Measurements from ENCODE around the gene RAB3B. TPM values are rescaled to one million over a fixed set of nuclear protein-coding genes. Genes with fewer than 3 reads are reported as not detected.

Gene RAB3B
- total and polyA plus RNA-seq, 9 of the 15 experiments (the other 6 are each of a cell fraction or from before 2014, with no cell fraction given): 0.07 to 0.47 (median 0.27) TPM

GRCh38 chr1:51958824-51959223 is 31.7 kb downstream of the RAB3B start (continued):
- TF ChIP-seq TSHZ1 (CRISPR knock-in tag; IDR thresholded peaks at IDR 0.05) (no peak), TRIM28 (IDR thresholded peaks at IDR 0.05) (peak; percentile 65; the same call in 1 of the 2 replicates), CEBPG (CRISPR knock-in tag; IDR thresholded peaks at IDR 0.05) (no peak), CEBPG (tag; conservative IDR thresholded peaks at IDR 0.05 in 1 of 2, IDR thresholded peaks at IDR 0.05 in 1 of 2) (no peak), ZNF224 (CRISPR knock-in tag; IDR thresholded peaks at IDR 0.05) (no peak), ZBTB17 (CRISPR knock-in tag; IDR thresholded peaks at IDR 0.05) (no peak), HSF4 (CRISPR knock-in tag; IDR thresholded peaks at IDR 0.05; ENCODE audit: borderline replicate concordance) (no peak), ZKSCAN1 (IDR thresholded peaks at IDR 0.05; ENCODE audit: low read depth, low read length) (no peak), SAFB (IDR thresholded peaks at IDR 0.05; ENCODE audit: borderline replicate concordance, low read depth, low read length) (no peak), RBM17 (IDR thresholded peaks at IDR 0.05; ENCODE audit: borderline replicate concordance, low read depth, low read length) (no peak), CBX1 (IDR thresholded peaks at IDR 0.05; ENCODE audit: low read depth) (no peak), NBN (IDR thresholded peaks at IDR 0.05; ENCODE audit: low read depth) (no peak), ZNF316 (IDR thresholded peaks at IDR 0.05) (peak; percentile 85), TRIM24 (IDR thresholded peaks at IDR 0.05) (peak; percentile 22 to 65; a peak in 1 of 4 replicates), ZBTB33 (CRISPR knock-in tag; IDR thresholded peaks at IDR 0.05) (no peak), ELF1 (tag; IDR thresholded peaks at IDR 0.05) (no peak), ETV6 (IDR thresholded peaks at IDR 0.05; ENCODE audit: borderline replicate concordance in 1 of 2, low read depth in 2 of 2, low read length in 1 of 2) (no peak), ETV6 (CRISPR knock-in tag; IDR thresholded peaks at IDR 0.05; ENCODE audit: borderline replicate concordance) (no peak), CBX3 (IDR thresholded peaks at IDR 0.05; ENCODE audit: borderline replicate concordance in 1 of 2, low read length in 2 of 2) (peak in 1 of 2 experiments; percentile 60; a peak in 1 of 3 replicates), DNMT1 (IDR thresholded peaks at IDR 0.05) (no peak), CXXC5 (CRISPR knock-in tag; IDR thresholded peaks at IDR 0.05) (no peak), SRSF7 (optimal IDR thresholded peaks at IDR 0.05; ENCODE audit: low read depth, low read length) (no peak), TBP (optimal IDR thresholded peaks at IDR 0.05; ENCODE audit: low read depth, low read length) (no peak), TAF9B (IDR thresholded peaks at IDR 0.05; ENCODE audit: partially characterized antibody) (no peak), SMAD2 (IDR thresholded peaks at IDR 0.05; ENCODE audit: low read depth, low read length) (no peak)
- TF ChIP-seq, protein P1, sequence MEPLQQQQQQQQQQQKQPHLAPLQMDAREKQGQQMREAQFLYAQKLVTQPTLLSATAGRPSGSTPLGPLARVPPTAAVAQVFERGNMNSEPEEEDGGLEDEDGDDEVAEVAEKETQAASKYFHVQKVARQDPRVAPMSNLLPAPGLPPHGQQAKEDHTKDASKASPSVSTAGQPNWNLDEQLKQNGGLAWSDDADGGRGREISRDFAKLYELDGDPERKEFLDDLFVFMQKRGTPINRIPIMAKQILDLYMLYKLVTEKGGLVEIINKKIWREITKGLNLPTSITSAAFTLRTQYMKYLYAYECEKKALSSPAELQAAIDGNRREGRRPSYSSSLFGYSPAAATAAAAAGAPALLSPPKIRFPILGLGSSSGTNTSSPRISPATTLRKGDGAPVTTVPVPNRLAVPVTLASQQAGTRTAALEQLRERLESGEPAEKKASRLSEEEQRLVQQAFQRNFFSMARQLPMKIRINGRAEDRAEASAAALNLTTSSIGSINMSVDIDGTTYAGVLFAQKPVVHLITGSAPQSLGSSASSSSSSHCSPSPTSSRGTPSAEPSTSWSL (CRISPR knock-in tag; IDR thresholded peaks at IDR 0.05; ENCODE audit: borderline replicate concordance): no peak
